Activated CD8-positive, alpha-beta T cell treated with anti-CD3 and anti-CD28 coated beads for 36 hours (primary cell): ENCODE results near the gene ECHDC1. TPM values are rescaled to one million over a fixed set of nuclear protein-coding genes. Genes with fewer than 3 reads are reported as not detected.
A peak's percentile ranks its signal among the peaks of the same experiment; 100 is the strongest.

ENCODE experiments used
- ATAC-seq: fragments of 200-7000 bp; cut with Tn5 transposase; one replicate; pipeline ENCODE4 v1.10.0; 2021; ENCODE audit warnings: mild to moderate bottlenecking, moderate library complexity
- CTCF ChIA-PET: fragments of 350-600 bp; sonication (Branson Sonifier 250); formaldehyde crosslinking; loops from one replicate; lab custom pipeline; 2021; ENCODE audit warnings: antibody characterized with exemption; lab: Charles Lee
- POLR2A ChIA-PET: fragments of 350-600 bp; sonication (Branson Sonifier 250); formaldehyde crosslinking; loops from one replicate; lab custom pipeline; 2021; ENCODE audit warnings: antibody characterized with exemption; lab: Charles Lee
- DNase-seq: peaks from one replicate; pipeline ENCODE4 v3.0.0-alpha.2; 2020
- H3K27ac Mint-ChIP-seq: one replicate; pipeline ENCODE4 v1.8.0; 2021; ENCODE audit warnings: mild to moderate bottlenecking, mixed read lengths
- H3K27me3 Mint-ChIP-seq: one replicate; pipeline ENCODE4 v1.8.0; 2021; ENCODE audit warnings: mixed read lengths
- H3K36me3 Mint-ChIP-seq: one replicate; pipeline ENCODE4 v1.8.0; 2021; ENCODE audit warnings: low read depth, mixed read lengths
- H3K4me1 Mint-ChIP-seq: one replicate; pipeline ENCODE4 v1.8.0; 2021; ENCODE audit warnings: low read depth, mixed read lengths
- H3K4me3 Mint-ChIP-seq: one replicate; pipeline ENCODE4 v1.8.0; 2021; ENCODE audit warnings: mild to moderate bottlenecking, moderate library complexity, mixed read lengths
- H3K9me3 Mint-ChIP-seq: one replicate; pipeline ENCODE4 v1.8.0; 2021; ENCODE audit warnings: mixed read lengths
- CTCF ChIP-seq: fragments of 200-600 bp; IDR thresholded peaks from one replicate; pipeline ENCODE4 v1.8.0; 2022; ENCODE audit warnings: antibody characterized with exemption, mild to moderate bottlenecking
- intact Hi-C: fragments of 100-400 bp; cut with micrococcal nuclease; formaldehyde crosslinking; loops from one replicate; pipeline ENCODE4 v1.10.0; 2022
- total RNA-seq, 2 experiments: library from RNA; stranded (reverse); gene quantifications; one replicate each; pipeline ENCODE4 v1.2.3, GENCODE V29; 2021

The ECHDC1 gene
- total RNA-seq, 2 experiments from 2014 or later = 50.2 to 51.1 TPM

GRCh38 chr6:127376685-127377084, 33.3 kb upstream of the ECHDC1 start:
- ChIA-PET POLR2A (no interaction called here), CTCF (interaction anchor here (0.9 kb wide), 1 partner anchor 13 kb away, joined by 3 read pairs; no protein-coding TSS in a partner anchor)
- H3K27me3 Mint-ChIP-seq = peaks cover 2% of the 10 kb centered on the region
- DNase-seq (no peak), ATAC-seq (no peak)
- no peak overlapping the region for H3K27ac Mint-ChIP-seq
- TF ChIP-seq CTCF = no peak
- intact Hi-C loops = no loop called here
- no peak overlapping the region for H3K4me3 Mint-ChIP-seq
- no peaks in the 10 kb centered on the region for H3K36me3 Mint-ChIP-seq
- H3K9me3 Mint-ChIP-seq = peaks cover 2% of the 10 kb centered on the region
- H3K4me1 Mint-ChIP-seq = no peaks in the 10 kb centered on the region

GRCh38 chr6:127367023-127367375, 23.6 kb upstream of the ECHDC1 start:
- POLR2A ChIA-PET = no interaction called here
- no peaks in the 10 kb centered on the region for H3K27me3 Mint-ChIP-seq
- no peaks in the 10 kb centered on the region for H3K4me1 Mint-ChIP-seq
- peaks cover 3% of the 10 kb centered on the region for H3K36me3 Mint-ChIP-seq
- no peak overlapping the region for H3K27ac Mint-ChIP-seq
- ATAC-seq (no peak), DNase-seq (no peak)
- CTCF ChIA-PET = interaction anchor here (0.8 kb wide), 1 partner anchor 99 kb away, joined by 3 read pairs; no protein-coding TSS in a partner anchor
- intact Hi-C loops = no loop called here
- H3K4me3 Mint-ChIP-seq = no peak overlapping the region
- H3K9me3 Mint-ChIP-seq = peaks cover 5% of the 10 kb centered on the region
- no peak for TF ChIP-seq CTCF

DNA sequence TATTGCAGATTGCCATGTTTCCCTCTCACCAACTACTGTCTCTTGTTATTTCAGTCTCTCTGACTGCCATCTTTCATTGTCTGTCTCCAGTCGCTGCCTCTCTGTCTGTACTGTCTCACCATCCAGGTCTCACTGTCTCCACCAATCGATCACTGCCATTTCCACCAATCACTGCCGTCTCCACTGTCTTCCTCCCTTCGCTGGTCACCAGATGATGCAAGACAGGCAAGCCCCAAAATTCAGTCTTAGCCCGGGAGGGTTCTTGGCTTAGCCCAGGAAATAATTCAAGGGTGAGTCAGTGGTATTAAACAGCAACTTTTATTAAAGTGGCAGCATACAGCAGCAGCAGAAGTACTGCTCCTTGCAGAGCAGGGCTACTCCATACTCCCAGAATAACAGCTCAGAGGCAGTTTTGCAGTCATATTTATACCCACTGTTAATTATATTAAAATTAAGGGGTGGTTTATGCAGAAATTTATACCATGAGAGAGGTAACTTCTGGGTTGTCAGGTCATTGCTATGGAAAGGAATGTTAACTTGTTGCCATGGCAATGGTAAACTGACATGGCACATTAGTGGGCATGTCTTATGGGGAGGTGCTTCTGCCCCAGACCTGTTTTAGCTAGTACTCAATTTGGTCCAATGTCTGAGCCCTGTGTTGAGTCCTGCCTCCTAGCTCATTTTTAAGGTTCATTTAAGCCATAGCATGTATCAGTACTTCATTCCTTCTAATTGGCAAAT, 23.0 kb upstream of the ECHDC1 start:
- Mint-ChIP-seq H3K9me3 (peaks cover 1% of the 10 kb centered on the region), H3K36me3 (peaks cover 3% of the 10 kb centered on the region), H3K27ac (no peak overlapping the region), H3K4me3 (no peak overlapping the region), H3K4me1 (no peaks in the 10 kb centered on the region), H3K27me3 (no peaks in the 10 kb centered on the region)
- ChIA-PET CTCF (interaction anchor here (0.8 kb wide), 1 partner anchor 99 kb away, joined by 3 read pairs; no protein-coding TSS in a partner anchor), POLR2A (no interaction called here)
- DNase-seq (no peak), ATAC-seq (peak; percentile 24)
- intact Hi-C loops = no loop called here
- no peak for TF ChIP-seq CTCF

- no peak overlapping the region for H3K27ac Mint-ChIP-seq
- ATAC-seq (no peak), DNase-seq (no peak)
- no peak for TF ChIP-seq CTCF
- POLR2A ChIA-PET = no interaction called here
- no peaks in the 10 kb centered on the region for H3K9me3 Mint-ChIP-seq
- no peaks in the 10 kb centered on the region for H3K27me3 Mint-ChIP-seq
- no peak overlapping the region for H3K4me3 Mint-ChIP-seq
- CTCF ChIA-PET = no interaction called here
- peaks cover 3% of the 10 kb centered on the region for H3K36me3 Mint-ChIP-seq
- intact Hi-C loops = no loop called here
- no peaks in the 10 kb centered on the region for H3K4me1 Mint-ChIP-seq
These were observed 22.5 kb upstream of the ECHDC1 start for GRCh38 chr6:127365874-127366273.

- intact Hi-C loops = no loop called here
- DNase-seq (no peak), ATAC-seq (no peak)
- CTCF ChIA-PET = no interaction called here
- Mint-ChIP-seq H3K36me3 (peaks cover 23% of the 10 kb centered on the region), H3K27ac (no peak overlapping the region), H3K27me3 (no peaks in the 10 kb centered on the region), H3K4me1 (no peaks in the 10 kb centered on the region), H3K9me3 (peaks cover 41% of the 10 kb centered on the region), H3K4me3 (no peak overlapping the region)
- no peak for TF ChIP-seq CTCF
- POLR2A ChIA-PET = no interaction called here
These were observed 9.1 kb upstream of the ECHDC1 start for GRCh38 chr6:127352524-127352923.
